Vagina (tissue), 2 donors: ENCODE results near the gene NT5C3A. TPM values are rescaled to one million over a fixed set of nuclear protein-coding genes. Genes with fewer than 3 reads are reported as not detected.

Experiments used
- DNase-seq, 2 donors: peaks; one replicate each; pipeline ENCODE4 v3.0.0-alpha.2; 2017; ENCODE audit errors: extremely low spot score in 2 of 2
- H3K27ac ChIP-seq: fragments of 200-600 bp; sonication (generic); one replicate; pipeline ENCODE4 v1.5.1; 2019
- H3K27me3 ChIP-seq: fragments of 200-600 bp; sonication (generic); one replicate; pipeline ENCODE4 v1.5.1; 2019
- H3K36me3 ChIP-seq, 2 donors: fragments of 200-600 bp; sonication (generic); one replicate each; pipeline ENCODE4 v1.5.1; 2017 to 2019
- H3K4me1 ChIP-seq: fragments of 200-600 bp; sonication (generic); one replicate; pipeline ENCODE4 v1.5.1; 2019
- H3K4me3 ChIP-seq, 2 donors: fragments of 200-600 bp; sonication (generic); 1 replicate in 1 of 2; 2 replicates in 1 of 2; pipeline ENCODE4 v1.5.1; 2016 to 2019
- H3K9me3 ChIP-seq: fragments of 200-600 bp; sonication (generic); one replicate; pipeline ENCODE4 v1.5.1; 2019
- CTCF ChIP-seq, 3 experiments: fragments of 450-650 bp in 2 of 3; fragments of 200-600 bp in 1 of 3; sonication (generic) in 1 of 3; IDR thresholded peaks; one replicate each; pipeline ENCODE4 v1.5.1; 2017 to 2019; ENCODE audit warnings: antibody characterized with exemption in 3 of 3, mild to moderate bottlenecking in 2 of 3, moderate library complexity in 2 of 3
- POLR2A ChIP-seq, 2 donors: fragments of 450-650 bp; IDR thresholded peaks; one replicate each; pipeline ENCODE4 v1.6.1; 2017; ENCODE audit warnings: antibody characterized with exemption in 2 of 2, mild to moderate bottlenecking in 2 of 2, moderate library complexity in 2 of 2
- POLR2AphosphoS5 ChIP-seq, 2 donors: sonication (generic); formaldehyde crosslinking; IDR thresholded peaks; one replicate each; pipeline ENCODE4 v1.9.0; 2017; ENCODE audit warnings: antibody characterized with exemption in 2 of 2, mild to moderate bottlenecking in 2 of 2, low read depth in 1 of 2; ENCODE audit not compliant: insufficient read depth in 1 of 2
- intact Hi-C: fragments of 100-400 bp; cut with DNase I; formaldehyde crosslinking; loops from one replicate; pipeline ENCODE4 v1.15.1; 2023
- total RNA-seq: library from RNA; depleted of rRNA; stranded (reverse); fragments of >200 nt; gene quantifications from one replicate; pipeline ENCODE4 v1.2.3, GENCODE V29; 2016

The NT5C3A gene
- total RNA-seq, 1 donor from 2014 or later, result 17.2 TPM

GRCh38 chr7:33041631-33042428 is 20.7 kb downstream of the NT5C3A start:
- Histone ChIP-seq H3K27me3 (no peaks in the 10 kb centered on the region), H3K36me3 (no peaks in the 10 kb centered on the region), H3K4me1 (peaks cover 49% of the 10 kb centered on the region), H3K27ac (peak overlapping the region; percentile 77), H3K9me3 (no peaks in the 10 kb centered on the region), H3K4me3 (no peak overlapping the region)
- TF ChIP-seq CTCF (IDR thresholded peaks at IDR 0.05) (no peak), POLR2A (IDR thresholded peaks at IDR 0.05) (no peak), POLR2AphosphoS5 (IDR thresholded peaks at IDR 0.05; ENCODE audit: insufficient read depth in 1 of 2, low read depth in 1 of 2) (no peak)
- intact Hi-C loops, result loop anchor here (5.0 kb wide), 1 partner anchor 720 kb away; no protein-coding TSS in a partner anchor
- DNase-seq, result no peak

GRCh38 chr7:33040803-33041516 is 21.6 kb downstream of the NT5C3A start:
- Histone ChIP-seq H3K4me3 (peak overlapping the region in 1 of 2 donors; percentile 34), H3K9me3 (no peaks in the 10 kb centered on the region), H3K27me3 (no peaks in the 10 kb centered on the region), H3K27ac (peak overlapping the region; percentile 77), H3K36me3 (no peaks in the 10 kb centered on the region), H3K4me1 (peaks cover 49% of the 10 kb centered on the region)
- intact Hi-C loops, result loop anchor here (5.0 kb wide), 1 partner anchor 719 kb away; no protein-coding TSS in a partner anchor
- peak in 1 of 2 donors; percentile 78 for TF ChIP-seq POLR2AphosphoS5 (IDR thresholded peaks at IDR 0.05; ENCODE audit: insufficient read depth in 1 of 2, low read depth in 1 of 2)
- TF ChIP-seq CTCF (IDR thresholded peaks at IDR 0.05), result no peak
- no peak for TF ChIP-seq POLR2A (IDR thresholded peaks at IDR 0.05)
- DNase-seq, result no peak

GRCh38 chr7:33039903-33040292 is 22.7 kb downstream of the NT5C3A start:
- TF ChIP-seq CTCF (IDR thresholded peaks at IDR 0.05) (no peak), POLR2AphosphoS5 (IDR thresholded peaks at IDR 0.05; ENCODE audit: insufficient read depth in 1 of 2, low read depth in 1 of 2) (no peak), POLR2A (IDR thresholded peaks at IDR 0.05) (no peak)
- Histone ChIP-seq H3K27ac (peak overlapping the region; percentile 77), H3K36me3 (no peaks in the 10 kb centered on the region), H3K4me3 (peak overlapping the region; percentile 34 to 40), H3K27me3 (no peaks in the 10 kb centered on the region), H3K4me1 (peaks cover 47% of the 10 kb centered on the region), H3K9me3 (no peaks in the 10 kb centered on the region)
- intact Hi-C loops, result loop anchor here (5.0 kb wide), 1 partner anchor 718 kb away; no protein-coding TSS in a partner anchor
- no peak for DNase-seq

GRCh38 chr7:33039257-33039902 is 23.2 kb downstream of the NT5C3A start:
- Histone ChIP-seq H3K9me3 (no peaks in the 10 kb centered on the region), H3K4me1 (peaks cover 41% of the 10 kb centered on the region), H3K27ac (peak overlapping the region; percentile 77), H3K4me3 (peak overlapping the region; percentile 34 to 40), H3K27me3 (no peaks in the 10 kb centered on the region), H3K36me3 (no peaks in the 10 kb centered on the region)
- intact Hi-C loops, result no loop called here
- no peak for DNase-seq
- TF ChIP-seq POLR2AphosphoS5 (IDR thresholded peaks at IDR 0.05; ENCODE audit: insufficient read depth in 1 of 2, low read depth in 1 of 2) (peak in 1 of 2 donors; percentile 40), CTCF (IDR thresholded peaks at IDR 0.05) (no peak)
